Psoas muscle (tissue), 8 donors: ENCODE results near the gene XKR8. TPM values are rescaled to one million over a fixed set of nuclear protein-coding genes. Genes with fewer than 3 reads are reported as not detected.

ENCODE experiments used
- ATAC-seq, 4 donors: fragments of 200-7000 bp; cut with Tn5 transposase; one replicate each; pipeline ENCODE4 v1.9.1; 2020; ENCODE audit warnings: moderate library complexity in 3 of 4, mild to moderate bottlenecking in 2 of 4
- DNase-seq, 2 donors: peaks; one replicate each; pipeline ENCODE4 v3.0.0-alpha.2; 2020
- H3K27ac ChIP-seq: fragments of 200-600 bp; one replicate; pipeline ENCODE4 v1.8.0; 2022
- H3K27me3 ChIP-seq, 3 donors: fragments of 200-600 bp in 1 of 3; one replicate each; pipeline versions ENCODE4 v1.6.1 to v1.8.0; 2013 to 2022; ENCODE audit warnings: low read length in 2 of 3, mild to moderate bottlenecking in 2 of 3, moderate library complexity in 1 of 3; ENCODE audit not compliant: insufficient read depth in 3 of 3
- H3K36me3 ChIP-seq, 2 donors: fragments of 200-600 bp in 1 of 2; one replicate each; pipeline versions ENCODE4 v1.6.1 to v1.8.0; 2013 to 2022; ENCODE audit warnings: low read depth in 1 of 2, mild to moderate bottlenecking in 1 of 2, moderate library complexity in 1 of 2; ENCODE audit not compliant: insufficient read depth in 1 of 2
- H3K4me1 ChIP-seq: fragments of 200-600 bp; one replicate; pipeline ENCODE4 v1.8.0; 2022
- H3K4me3 ChIP-seq: fragments of 200-600 bp; one replicate; pipeline ENCODE4 v1.8.0; 2022; ENCODE audit warnings: mild to moderate bottlenecking
- H3K9me3 ChIP-seq: fragments of 200-600 bp; one replicate; pipeline ENCODE4 v1.8.0; 2022
- CTCF ChIP-seq: fragments of 200-600 bp; IDR thresholded peaks from one replicate; pipeline ENCODE4 v1.8.0; 2022; ENCODE audit warnings: antibody characterized with exemption
- WGBS, 3 donors: extraction: QIAGEN DNeasy Blood & Tissue Kit; methylation state at CpG; one replicate each; pipeline versions ENCODE4 v1.1.6 to v1.1.7; 2013; 5-methylcytosine and 5-hydroxymethylcytosine counted together
- intact Hi-C, 2 donors: fragments of 100-400 bp; cut with DNase I; formaldehyde crosslinking; loops; one replicate each; pipeline versions ENCODE4 v1.11.0 to v1.14.2; 2022
- polyA plus RNA-seq, 3 donors: library from polyadenylated mRNA; stranded (reverse); fragments of 200-250 nt; gene quantifications; one replicate each; pipeline ENCODE4 v1.2.3, GENCODE V29; 2013
- total RNA-seq, 4 donors: library from RNA; stranded (reverse); fragmentation: NEBNext Ultra II Directional in 2 of 4; extraction: Animal tissue kit (Norgen Biotek cat#: 25700) in 2 of 4; gene quantifications; one replicate each; pipeline versions ENCODE4 v1.2.1 to v1.2.4, GENCODE V29; 2021 to 2023
- donor health status: healthy with polysubstance abuse.
- donor health status: DM: no; HTN: no; CAD: no; lungs with moderate emphysema.
- donor health status: Bipolar disorder and iron deficiency.
- donor health status: healthy.
- donor health status: DM: yes; HTN: yes; CAD: no.
- donor health status: DM: no; HTN: no; CAD: no.
- donor health status: DM: no; HTN: no; CAD: no.
- donor health status: DM: yes; HTN: yes; CAD: no.

Gene XKR8
- total and polyA plus RNA-seq, 7 donors, result 3.3 to 5.8 (median 4.5) TPM

GRCh38 chr1:27961646-27962221 lies 2.0 kb downstream of the XKR8 start:
- Histone ChIP-seq H3K9me3 (no peaks in the 10 kb centered on the region), H3K27ac (peak overlapping the region; percentile 81), H3K27me3 (no peaks in the 10 kb centered on the region), H3K36me3 (peaks cover 0 to 24% of the 10 kb centered on the region in 2 donors), H3K4me3 (no peak overlapping the region), H3K4me1 (no peaks in the 10 kb centered on the region)
- DNase-seq, result no peak
- no peak for ATAC-seq
- 49 to 65% (median 50%) methylated on average over 4 of the region's 4 CpGs for whole genome bisulfite sequencing, 3 donors
- no peak for TF ChIP-seq CTCF
- intact Hi-C loops, result no loop called here

DNA sequence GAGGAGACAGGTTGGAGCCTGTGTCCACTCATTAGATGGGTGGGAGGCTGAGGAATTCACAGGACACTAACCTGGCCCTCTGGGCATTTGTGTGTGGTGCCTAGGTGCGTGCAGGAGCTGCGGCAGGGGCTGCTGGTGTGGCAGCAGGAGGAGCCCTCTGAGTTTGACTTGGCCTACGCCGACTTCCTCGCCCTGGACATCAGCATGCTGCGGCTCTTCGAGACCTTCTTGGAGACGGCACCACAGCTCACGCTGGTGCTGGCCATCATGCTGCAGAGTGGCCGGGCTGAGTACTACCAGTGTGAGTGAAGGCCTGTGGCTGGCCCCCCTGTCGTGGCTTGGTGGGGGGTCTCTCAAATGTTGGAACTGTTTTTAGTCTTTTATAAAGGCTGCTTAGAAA lies 3.6 kb downstream of the XKR8 start:
- 72 to 87% (median 79%) methylated on average over 11 of the region's 11 CpGs for WGBS, 3 donors

DNA sequence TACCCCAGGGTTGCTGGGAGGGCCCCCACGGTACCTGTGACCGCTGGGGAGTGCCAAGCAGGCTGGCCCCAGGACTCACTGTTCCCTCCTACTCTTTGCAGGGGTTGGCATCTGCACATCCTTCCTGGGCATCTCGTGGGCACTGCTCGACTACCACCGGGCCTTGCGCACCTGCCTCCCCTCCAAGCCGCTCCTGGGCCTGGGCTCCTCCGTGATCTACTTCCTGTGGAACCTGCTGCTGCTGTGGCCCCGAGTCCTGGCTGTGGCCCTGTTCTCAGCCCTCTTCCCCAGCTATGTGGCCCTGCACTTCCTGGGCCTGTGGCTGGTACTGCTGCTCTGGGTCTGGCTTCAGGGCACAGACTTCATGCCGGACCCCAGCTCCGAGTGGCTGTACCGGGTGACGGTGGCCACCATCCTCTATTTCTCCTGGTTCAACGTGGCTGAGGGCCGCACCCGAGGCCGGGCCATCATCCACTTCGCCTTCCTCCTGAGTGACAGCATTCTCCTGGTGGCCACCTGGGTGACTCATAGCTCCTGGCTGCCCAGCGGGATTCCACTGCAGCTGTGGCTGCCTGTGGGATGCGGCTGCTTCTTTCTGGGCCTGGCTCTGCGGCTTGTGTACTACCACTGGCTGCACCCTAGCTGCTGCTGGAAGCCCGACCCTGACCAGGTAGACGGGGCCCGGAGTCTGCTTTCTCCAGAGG lies 6.8 kb downstream of the XKR8 start:
- intact Hi-C loops, result no loop called here
- ATAC-seq (no peak), DNase-seq (no peak)
- H3K36me3 ChIP-seq, result peaks cover 0 to 40% of the 10 kb centered on the region in 2 donors
- no peak overlapping the region for H3K27ac ChIP-seq
- no peaks in the 10 kb centered on the region for H3K9me3 ChIP-seq
- TF ChIP-seq CTCF, result no peak
- peaks cover 9% of the 10 kb centered on the region for H3K4me1 ChIP-seq
- H3K4me3 ChIP-seq, result no peak overlapping the region
- H3K27me3 ChIP-seq, result no peaks in the 10 kb centered on the region
- 90 to 95% (median 91%) methylated on average over 24 of the region's 24 CpGs for WGBS, 3 donors

More for the DNA sequence above, 3.6 kb downstream of the XKR8 start:
- no peak overlapping the region for H3K27ac ChIP-seq
- peaks cover 3% of the 10 kb centered on the region for H3K4me1 ChIP-seq
- no peak for ATAC-seq
- intact Hi-C loops, result no loop called here
- no peak overlapping the region for H3K4me3 ChIP-seq
- H3K9me3 ChIP-seq, result no peaks in the 10 kb centered on the region
- no peak for DNase-seq
- TF ChIP-seq CTCF, result no peak
- H3K27me3 ChIP-seq, result no peaks in the 10 kb centered on the region
- H3K36me3 ChIP-seq, result peaks cover 0 to 40% of the 10 kb centered on the region in 2 donors

DNA sequence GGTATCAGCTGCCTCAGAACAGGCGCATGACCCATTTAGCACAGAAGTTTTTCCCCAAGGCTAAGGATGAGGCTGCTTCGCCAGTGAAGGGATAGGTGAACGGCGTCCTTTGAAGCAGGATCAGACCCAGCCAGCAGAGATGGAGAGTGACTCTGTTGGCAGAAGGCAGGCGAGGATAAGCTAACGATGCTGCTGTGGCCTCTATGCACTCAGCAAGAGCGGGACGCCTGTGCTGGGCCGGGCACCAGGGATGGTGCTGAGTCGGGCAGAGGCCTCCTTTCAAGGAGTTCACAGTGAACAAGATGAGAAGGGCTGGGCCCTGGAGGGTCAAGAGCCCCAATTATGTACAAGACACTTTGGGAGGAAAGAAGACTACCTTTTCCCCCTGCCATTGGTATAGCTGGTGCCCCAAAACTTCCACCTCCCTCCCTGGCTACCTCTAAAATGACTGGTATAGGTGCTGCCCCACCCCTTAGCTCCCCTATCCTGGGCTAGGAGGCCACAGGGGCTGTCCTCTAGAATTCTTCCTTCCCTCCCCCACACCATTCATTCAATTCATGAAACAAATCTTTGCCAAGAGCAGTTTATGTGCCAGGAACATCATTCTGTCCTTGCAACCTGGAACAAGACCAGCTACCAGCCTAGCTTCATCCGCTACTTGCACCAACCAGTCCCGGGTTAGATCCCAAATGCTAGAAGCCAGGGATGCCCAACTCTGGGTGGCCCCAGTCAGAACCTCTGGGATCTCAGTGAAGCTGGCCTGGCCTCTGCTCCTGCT lies 7.5 kb downstream of the XKR8 start:
- WGBS, 3 donors, result 89 to 91% (median 89%) methylated on average over 12 of the region's 12 CpGs
- H3K27me3 ChIP-seq, result no peaks in the 10 kb centered on the region
- no peak overlapping the region for H3K27ac ChIP-seq
- H3K36me3 ChIP-seq, result peaks cover 0 to 41% of the 10 kb centered on the region in 2 donors
- ATAC-seq, result no peak
- DNase-seq, result no peak
- H3K9me3 ChIP-seq, result no peaks in the 10 kb centered on the region
- H3K4me1 ChIP-seq, result peaks cover 9% of the 10 kb centered on the region
- H3K4me3 ChIP-seq, result no peak overlapping the region
- intact Hi-C loops, result no loop called here
- TF ChIP-seq CTCF, result no peak
